Epithelial cell of proximal tubule (primary cell): ENCODE measurements around the gene CTSL. TPM values are rescaled to one million over a fixed set of nuclear protein-coding genes. Genes with fewer than 3 reads are reported as not detected.
A peak's percentile ranks its signal among the peaks of the same experiment; 100 is the strongest.

Source experiments
- DNase-seq: peaks from one replicate; pipeline ENCODE4 v3.0.0-alpha.2; 2011; ENCODE audit warnings: low read depth
- H3K4me3 ChIP-seq: 2 replicates; pipeline ENCODE4 v1.5.1; 2011; ENCODE audit warnings: low read depth, mild to moderate bottlenecking, low read length
- CTCF ChIP-seq: conservative IDR thresholded peaks from 2 replicates; pipeline ENCODE4 v1.5.1; 2012; ENCODE audit warnings: low read depth, mild to moderate bottlenecking, low read length
- total RNA-seq: library from RNA; depleted of rRNA; stranded (reverse); fragments of >200 nt; gene quantifications from 2 replicates; pipeline ENCODE4 v1.2.3, GENCODE V29; 2015

The CTSL gene
- total RNA-seq, 1 donor from 2014 or later = 80.9 TPM

- DNase-seq = no peak
These were observed 40.8 kb downstream of the CTSL start for GRCh38 chr9:87766697-87767096.

DNA sequence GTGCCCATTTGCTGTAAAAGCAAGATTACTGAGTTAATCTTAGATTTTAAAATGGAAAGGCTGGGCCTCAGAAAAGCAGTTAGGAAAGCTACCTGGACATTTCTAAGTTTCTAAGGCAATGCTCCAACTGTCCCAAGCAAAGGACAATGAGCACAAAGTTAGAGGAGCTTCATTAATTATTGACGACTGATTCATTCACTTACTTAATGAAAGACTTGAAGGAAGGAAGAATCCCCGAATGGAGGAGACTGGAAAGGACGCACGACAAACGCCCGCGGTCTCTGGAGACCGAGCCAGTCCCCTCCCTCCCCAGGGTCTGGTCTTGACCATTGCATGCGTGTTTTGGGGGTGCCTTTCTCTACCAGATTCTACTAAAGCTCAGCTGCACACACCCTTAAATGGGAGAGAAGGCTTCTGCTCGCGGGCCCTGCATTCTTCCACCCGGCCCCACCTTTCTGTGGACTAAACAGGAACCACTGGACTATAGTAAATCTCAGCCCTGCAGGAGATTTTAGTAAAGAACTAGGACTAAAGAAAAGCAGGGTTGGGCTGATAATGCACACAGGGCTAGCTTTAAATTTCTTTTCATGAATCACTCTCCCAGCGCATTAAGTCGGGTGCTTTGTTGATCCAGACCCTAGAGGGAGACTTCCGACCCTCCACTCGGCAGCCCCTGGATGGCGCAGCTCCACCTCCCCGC is 44.8 kb downstream of the CTSL start:
- peak; percentile 8 for TF ChIP-seq CTCF
- no peak for DNase-seq
- peak overlapping the region; percentile 56 for H3K4me3 ChIP-seq

More at GRCh38 chr9:87766697-87767096, 40.8 kb downstream of the CTSL start:
- no peak overlapping the region for H3K4me3 ChIP-seq
- no peak for TF ChIP-seq CTCF

DNA sequence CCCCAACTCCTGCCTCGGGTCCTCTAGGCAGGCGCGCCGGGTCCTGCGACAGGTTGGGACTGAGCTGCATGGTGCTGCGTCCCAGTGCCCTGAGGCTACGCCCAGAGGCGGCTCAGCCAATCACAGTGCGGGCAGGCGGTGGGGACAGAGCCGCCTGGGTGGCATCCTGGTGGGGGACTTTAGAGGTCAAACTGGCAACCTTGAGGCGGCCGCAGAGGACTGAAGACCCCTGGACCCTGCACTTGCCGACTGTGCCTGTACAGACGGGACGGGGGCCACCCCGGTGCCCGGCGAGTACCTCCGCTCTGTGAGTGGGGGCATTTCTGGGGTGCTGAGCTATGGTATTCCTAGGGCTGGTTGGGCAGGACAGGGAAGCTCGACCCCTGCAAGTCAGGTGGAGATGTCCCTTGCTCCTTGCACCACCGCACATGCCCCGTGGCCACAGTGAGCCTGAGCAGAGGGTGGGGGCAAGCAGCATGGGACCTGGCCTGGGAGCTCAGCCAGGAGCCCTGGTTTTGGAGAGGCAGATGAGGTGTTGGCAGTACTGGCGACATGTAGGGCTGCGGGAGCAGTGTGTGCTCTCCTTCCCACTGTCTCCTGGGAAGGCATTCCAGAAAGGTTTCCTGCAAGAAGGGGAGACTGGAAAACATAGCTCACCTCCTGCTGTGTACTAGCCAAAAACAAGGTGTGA is 45.5 kb downstream of the CTSL start:
- H3K4me3 ChIP-seq = peak overlapping the region; percentile 56
- no peak for TF ChIP-seq CTCF
- no peak for DNase-seq

DNA sequence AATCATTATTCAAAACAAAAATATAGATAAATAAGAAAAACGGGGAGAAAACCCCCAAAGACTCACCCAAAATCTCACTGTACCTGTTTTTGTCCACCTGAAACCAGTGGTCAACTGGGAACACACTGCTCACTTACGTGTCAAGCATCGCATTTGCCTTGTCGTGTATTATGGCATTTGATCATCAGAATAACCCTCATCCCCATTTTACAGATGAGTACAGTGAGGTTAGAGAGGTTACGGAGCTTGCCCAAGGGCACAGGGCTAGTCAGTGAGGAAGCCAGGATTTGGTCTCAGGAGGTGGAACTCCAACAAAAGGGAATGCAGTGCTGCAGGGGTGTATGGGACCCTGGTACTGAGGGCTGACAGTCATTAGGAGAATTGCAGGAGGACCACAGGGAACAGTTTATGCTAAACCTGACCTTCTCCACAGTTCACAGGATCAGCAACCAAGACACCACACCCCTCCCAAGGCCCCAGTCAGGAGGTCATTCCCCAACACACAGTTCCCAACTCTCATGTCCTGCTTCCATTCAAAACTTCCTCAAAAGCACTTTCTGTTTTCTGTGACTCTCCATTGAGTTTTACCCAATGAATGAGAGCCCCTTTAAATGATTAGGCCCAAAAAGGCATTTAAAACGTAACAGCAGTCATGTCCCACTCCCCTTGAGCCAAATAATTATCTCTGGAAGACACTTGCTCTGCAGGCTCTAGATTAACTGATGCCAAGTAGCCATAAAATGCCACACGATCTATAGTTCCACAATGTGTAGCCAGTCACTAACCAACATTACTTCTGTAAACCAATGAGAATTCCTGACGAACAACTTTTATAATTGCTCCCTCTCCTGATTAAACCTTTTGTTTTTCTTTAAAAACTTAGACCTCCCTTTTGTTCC is 50.8 kb downstream of the CTSL start:
- no peak for TF ChIP-seq CTCF
- no peak overlapping the region for H3K4me3 ChIP-seq
- DNase-seq = no peak

- no peak overlapping the region for H3K4me3 ChIP-seq
- no peak for TF ChIP-seq CTCF
- no peak for DNase-seq
These were observed 53.1 kb downstream of the CTSL start for GRCh38 chr9:87778996-87779395.

Other genes with a start within 250 kb of the CTSL start
- 45.5 and 46.3 TPM in 2 replicates for gene DAPK1, start 228.3 kb upstream of the CTSL start, total RNA-seq
- gene SPATA31E1, start 156.8 kb downstream of the CTSL start, total RNA-seq = not detected in 2 replicates
- 0.14 TPM in 1 of 2 replicates, not detected in the other for gene SPATA31C1, start 191.8 kb downstream of the CTSL start, total RNA-seq
- gene CDK20, start 248.4 kb downstream of the CTSL start, total RNA-seq = 4.5 and 4.8 TPM in 2 replicates